Esophagus squamous epithelium (tissue), 5 donors: Measurements from ENCODE around the gene CADM1. TPM values are rescaled to one million over a fixed set of nuclear protein-coding genes. Genes with fewer than 3 reads are reported as not detected.

Experiments
- DNase-seq: peaks from one replicate; lab custom pipeline; 2025; lab: John Stamatoyannopoulos, UW
- H3K27ac ChIP-seq, 4 donors: fragments of 200-600 bp; sonication (generic); one replicate each; pipeline ENCODE4 v1.5.1; 2016 to 2019; ENCODE audit warnings: mild to moderate bottlenecking in 1 of 4
- H3K27me3 ChIP-seq, 4 donors: fragments of 200-600 bp; sonication (generic); 1 replicate in 3 of 4; 2 replicates in 1 of 4; pipeline versions ENCODE4 v1.5.1 to v1.6.0; 2017 to 2021; ENCODE audit warnings: antibody characterized with exemption in 1 of 4
- H3K36me3 ChIP-seq, 3 donors: fragments of 200-600 bp; sonication (generic); one replicate each; pipeline ENCODE4 v1.5.1; 2016 to 2019
- H3K4me1 ChIP-seq, 3 donors: fragments of 200-600 bp; sonication (generic); one replicate each; pipeline ENCODE4 v1.5.1; 2017 to 2019
- H3K4me3 ChIP-seq, 4 donors: fragments of 200-600 bp; sonication (generic); 1 replicate in 3 of 4; 2 replicates in 1 of 4; pipeline ENCODE4 v1.5.1; 2016 to 2019; ENCODE audit warnings: mild to moderate bottlenecking in 2 of 4, moderate library complexity in 1 of 4
- H3K9me3 ChIP-seq, 3 donors: fragments of 200-600 bp; sonication (generic); one replicate each; pipeline ENCODE4 v1.5.1; 2016 to 2019
- CTCF ChIP-seq, 6 experiments: fragments of 450-650 bp in 4 of 6; fragments of 200-600 bp in 2 of 6; sonication (generic) in 2 of 6; IDR thresholded peaks; one replicate each; pipeline ENCODE4 v1.5.1; 2016 to 2019; ENCODE audit warnings: antibody characterized with exemption in 6 of 6, mild to moderate bottlenecking in 4 of 6, moderate library complexity in 4 of 6
- POLR2A ChIP-seq, 4 donors: fragments of 450-650 bp; IDR thresholded peaks; one replicate each; pipeline ENCODE4 v1.6.1; 2017; ENCODE audit warnings: antibody characterized with exemption in 4 of 4, mild to moderate bottlenecking in 4 of 4, moderate library complexity in 3 of 4
- WGBS, 2 donors: methylation state at CpG; one replicate each; pipeline ENCODE4 v1.1.5; 2018; 5-methylcytosine and 5-hydroxymethylcytosine counted together
- intact Hi-C: fragments of 100-400 bp; cut with DNase I; formaldehyde crosslinking; loops from one replicate; pipeline ENCODE4 v1.15.0; 2022
- total RNA-seq, 4 donors: library from RNA; depleted of rRNA; stranded (reverse); fragments of >200 nt; gene quantifications; one replicate each; pipeline ENCODE4 v1.1.0, GENCODE V29; 2016
- donor health status: DM: yes; HTN: yes; CAD: no.

Gene CADM1
- total RNA-seq, 4 donors from 2014 or later = 1.7 to 15.1 (median 8.3) TPM

GRCh38 chr11:115489466-115489865, 14.7 kb downstream of the CADM1 start:
- no peak for DNase-seq
- H3K36me3 ChIP-seq = no peaks in the 10 kb centered on the region
- 94% methylated on average over 4 of the region's 4 CpGs for WGBS, 2 donors
- no peaks in the 10 kb centered on the region for H3K27me3 ChIP-seq
- TF ChIP-seq POLR2A (IDR thresholded peaks at IDR 0.05) = no peak
- no peak for TF ChIP-seq CTCF (IDR thresholded peaks at IDR 0.05)
- no peak overlapping the region for H3K4me3 ChIP-seq
- intact Hi-C loops = no loop called here
- no peak overlapping the region for H3K27ac ChIP-seq
- H3K9me3 ChIP-seq = no peaks in the 10 kb centered on the region
- no peaks in the 10 kb centered on the region for H3K4me1 ChIP-seq

GRCh38 chr11:115488945-115489344, 15.3 kb downstream of the CADM1 start:
- no peak for DNase-seq
- no peak for TF ChIP-seq POLR2A (IDR thresholded peaks at IDR 0.05)
- no peak for TF ChIP-seq CTCF (IDR thresholded peaks at IDR 0.05)
- Histone ChIP-seq H3K27me3 (no peaks in the 10 kb centered on the region), H3K4me3 (no peak overlapping the region), H3K27ac (no peak overlapping the region), H3K9me3 (no peaks in the 10 kb centered on the region), H3K36me3 (no peaks in the 10 kb centered on the region), H3K4me1 (no peaks in the 10 kb centered on the region)
- intact Hi-C loops = no loop called here
- 66 to 74% methylated on average over 3 of the region's 3 CpGs for WGBS, 2 donors

- DNase-seq = no peak
- no peaks in the 10 kb centered on the region for H3K9me3 ChIP-seq
- H3K4me3 ChIP-seq = no peak overlapping the region
- H3K27me3 ChIP-seq = no peaks in the 10 kb centered on the region
- H3K27ac ChIP-seq = no peak overlapping the region
- WGBS, 2 donors = 92 to 96% methylated on average over 2 of the region's 2 CpGs
- TF ChIP-seq CTCF (IDR thresholded peaks at IDR 0.05) (no peak), POLR2A (IDR thresholded peaks at IDR 0.05) (no peak)
- no peaks in the 10 kb centered on the region for H3K36me3 ChIP-seq
- intact Hi-C loops = no loop called here
- H3K4me1 ChIP-seq = no peaks in the 10 kb centered on the region
These were observed 22.7 kb downstream of the CADM1 start for GRCh38 chr11:115481528-115481927.

GRCh38 chr11:115480611-115481010, 23.6 kb downstream of the CADM1 start:
- Histone ChIP-seq H3K9me3 (no peaks in the 10 kb centered on the region), H3K36me3 (no peaks in the 10 kb centered on the region), H3K27ac (no peak overlapping the region), H3K27me3 (no peaks in the 10 kb centered on the region), H3K4me1 (no peaks in the 10 kb centered on the region), H3K4me3 (no peak overlapping the region)
- intact Hi-C loops = no loop called here
- no peak for TF ChIP-seq CTCF (IDR thresholded peaks at IDR 0.05)
- TF ChIP-seq POLR2A (IDR thresholded peaks at IDR 0.05) = no peak
- DNase-seq = no peak
- WGBS, 2 donors = 71 to 82% methylated on average over 1 of the region's 1 CpG

GRCh38 chr11:115477410-115477809, 26.8 kb downstream of the CADM1 start:
- Histone ChIP-seq H3K36me3 (no peaks in the 10 kb centered on the region), H3K9me3 (no peaks in the 10 kb centered on the region), H3K4me1 (no peaks in the 10 kb centered on the region), H3K27ac (no peak overlapping the region), H3K27me3 (no peaks in the 10 kb centered on the region), H3K4me3 (no peak overlapping the region)
- 0 to 30% methylated on average over 1 of the region's 1 CpG for WGBS, 2 donors
- intact Hi-C loops = no loop called here
- TF ChIP-seq POLR2A (IDR thresholded peaks at IDR 0.05) (no peak), CTCF (IDR thresholded peaks at IDR 0.05) (no peak)
- DNase-seq = no peak
